ENCODE results near the gene CPN2.

The CPN2 gene

GRCh38 chr3:194318511-194319161 lies 32.5 kb downstream of the CPN2 start:
- no peak for TF ChIP-seq TAF1 (IDR thresholded peaks at IDR 0.05; ENCODE audit: borderline replicate concordance, insufficient read depth, low read length)
- no peak for TF ChIP-seq FOXP2 (optimal IDR thresholded peaks at IDR 0.05; ENCODE audit: borderline replicate concordance, extremely low read depth, extremely low read length, insufficient read depth)
- no peak for TF ChIP-seq POLR2AphosphoS5 (IDR thresholded peaks at IDR 0.05; ENCODE audit: low read depth, low read length)
- no peak for TF ChIP-seq SIN3A (IDR thresholded peaks at IDR 0.05; ENCODE audit: borderline replicate concordance, insufficient read depth, low read length)

- TF ChIP-seq FOXP2 (optimal IDR thresholded peaks at IDR 0.05; ENCODE audit: borderline replicate concordance, extremely low read depth, extremely low read length, insufficient read depth) (no peak), TAF1 (IDR thresholded peaks at IDR 0.05; ENCODE audit: borderline replicate concordance, insufficient read depth, low read length) (no peak), SIN3A (IDR thresholded peaks at IDR 0.05; ENCODE audit: borderline replicate concordance, insufficient read depth, low read length) (no peak), REST (IDR thresholded peaks at IDR 0.05; ENCODE audit: insufficient read depth in 1 of 2, low read depth in 2 of 2, low read length in 2 of 2) (no peak), POLR2AphosphoS5 (IDR thresholded peaks at IDR 0.05; ENCODE audit: low read depth, low read length) (no peak)
Observed at GRCh38 chr3:194316918-194317317, 34.2 kb downstream of the CPN2 start.

- TF ChIP-seq FOXP2 (optimal IDR thresholded peaks at IDR 0.05; ENCODE audit: borderline replicate concordance, extremely low read depth, extremely low read length, insufficient read depth): no peak
- no peak for TF ChIP-seq SIN3A (IDR thresholded peaks at IDR 0.05; ENCODE audit: borderline replicate concordance, insufficient read depth, low read length)
- no peak for TF ChIP-seq POLR2AphosphoS5 (IDR thresholded peaks at IDR 0.05; ENCODE audit: low read depth, low read length)
- TF ChIP-seq TAF1 (IDR thresholded peaks at IDR 0.05; ENCODE audit: borderline replicate concordance, insufficient read depth, low read length): no peak
- no peak for TF ChIP-seq REST (IDR thresholded peaks at IDR 0.05; ENCODE audit: insufficient read depth in 1 of 2, low read depth in 2 of 2, low read length in 2 of 2)
Observed at GRCh38 chr3:194315965-194316361, 35.2 kb downstream of the CPN2 start.

GRCh38 chr3:194315088-194315964 lies 35.8 kb downstream of the CPN2 start:
- TF ChIP-seq SIN3A (IDR thresholded peaks at IDR 0.05; ENCODE audit: borderline replicate concordance, insufficient read depth, low read length) (no peak), FOXP2 (optimal IDR thresholded peaks at IDR 0.05; ENCODE audit: borderline replicate concordance, extremely low read depth, extremely low read length, insufficient read depth) (no peak), TAF1 (IDR thresholded peaks at IDR 0.05; ENCODE audit: borderline replicate concordance, insufficient read depth, low read length) (no peak), POLR2AphosphoS5 (IDR thresholded peaks at IDR 0.05; ENCODE audit: low read depth, low read length) (no peak), REST (IDR thresholded peaks at IDR 0.05; ENCODE audit: insufficient read depth in 1 of 2, low read depth in 2 of 2, low read length in 2 of 2) (no peak)

GRCh38 chr3:194314388-194315068 lies 36.6 kb downstream of the CPN2 start:
- no peak for TF ChIP-seq POLR2AphosphoS5 (IDR thresholded peaks at IDR 0.05; ENCODE audit: low read depth, low read length)
- TF ChIP-seq FOXP2 (optimal IDR thresholded peaks at IDR 0.05; ENCODE audit: borderline replicate concordance, extremely low read depth, extremely low read length, insufficient read depth): no peak
- TF ChIP-seq REST (IDR thresholded peaks at IDR 0.05; ENCODE audit: insufficient read depth in 1 of 2, low read depth in 2 of 2, low read length in 2 of 2): no peak
- no peak for TF ChIP-seq TAF1 (IDR thresholded peaks at IDR 0.05; ENCODE audit: borderline replicate concordance, insufficient read depth, low read length)
- TF ChIP-seq SIN3A (IDR thresholded peaks at IDR 0.05; ENCODE audit: borderline replicate concordance, insufficient read depth, low read length): no peak

Measured in PFSK-1 (cell line).